HCT116 (cell line): ENCODE data around the gene SDK1. TPM values are rescaled to one million over a fixed set of nuclear protein-coding genes. Genes with fewer than 3 reads are reported as not detected.

Experiments
- ATAC-seq: fragments of 200-7000 bp; cut with Tn5 transposase; 2 replicates; pipeline ENCODE4 v1.9.1; 2020; ENCODE audit warnings: mild to moderate bottlenecking, moderate library complexity
- BruUV-seq: library from RNA; stranded (reverse); fragments of 400-500 nt; replicated peaks from 2 replicates; lab custom pipeline; 2021; lab: Mats Ljungman, UMichigan
- CTCF ChIA-PET: fragments of 300-600 bp; sonication (Branson Sonifier 250); formaldehyde crosslinking; loops from one replicate; lab custom pipeline; 2021; ENCODE audit warnings: antibody characterized with exemption; lab: Charles Lee
- POLR2A ChIA-PET: fragments of 300-600, 350-600 bp; sonication (Branson Sonifier 250); formaldehyde crosslinking; loops from one replicate; lab custom pipeline; 2021; ENCODE audit warnings: antibody characterized with exemption; lab: Charles Lee
- RAD21 ChIA-PET, 2 experiments: fragments of 300-600 bp; sonication (Branson Sonifier 250); formaldehyde crosslinking; loops; one replicate each; lab custom pipeline; 2023; ENCODE audit warnings: low total read pairs in 2 of 2; ENCODE audit not compliant: uncharacterized antibody in 2 of 2, unreplicated experiment in 2 of 2, low non-redundant PET in 1 of 2; lab: Charles Lee
- DNase-seq: peaks from one replicate; pipeline ENCODE4 v3.0.0-alpha.2; 2010; ENCODE audit warnings: low read depth, low spot score
- H2AFZ ChIP-seq: fragments of 200-600 bp; shearing (Covaris generic), sonication (generic); 2 replicates; pipeline ENCODE4 v1.6.1; 2017; ENCODE audit warnings: low read depth, mixed run types, mixed read lengths, antibody characterized with exemption, low read length; ENCODE audit not compliant: poor library complexity, severe bottlenecking
- H3K27ac ChIP-seq: 2 replicates; pipeline ENCODE4 v1.5.1; 2012; ENCODE audit warnings: low read depth, low read length
- H3K27me3 ChIP-seq: fragments of 200-600 bp; sonication (generic); 2 replicates; pipeline ENCODE4 v1.6.1; 2016; ENCODE audit warnings: mixed run types, low read length, mixed read lengths; ENCODE audit not compliant: insufficient read depth
- H3K36me3 ChIP-seq, 2 experiments: fragments of 200-500 bp in 1 of 2; fragments of 200-600 bp in 1 of 2; sonication (Bioruptor generic) in 1 of 2; sonication (generic) in 1 of 2; 2 replicates each; pipeline versions ENCODE4 v1.5.1 to v1.6.1; 2014 to 2016; ENCODE audit warnings: low read length in 2 of 2, inconsistent platforms in 1 of 2, mixed read lengths in 1 of 2, mixed run types in 1 of 2; ENCODE audit not compliant: insufficient read depth in 2 of 2, control insufficient read depth in 1 of 2
- H3K4me1 ChIP-seq, 2 experiments: fragments of 200-600 bp in 1 of 2; sonication (generic) in 1 of 2; 2 replicates each; pipeline versions ENCODE4 v1.5.1 to v1.6.1; 2012 to 2017; ENCODE audit warnings: low read length in 2 of 2, inconsistent platforms in 1 of 2, mild to moderate bottlenecking in 1 of 2, mixed read lengths in 1 of 2, mixed run types in 1 of 2, moderate library complexity in 1 of 2; ENCODE audit not compliant: insufficient read depth in 2 of 2, control insufficient read depth in 1 of 2
- H3K4me2 ChIP-seq: fragments of 200-600 bp; sonication (generic); 2 replicates; pipeline ENCODE4 v1.6.1; 2017; ENCODE audit warnings: mixed run types, low read length, mixed read lengths
- H3K4me3 ChIP-seq, 2 experiments: fragments of 200-600 bp in 1 of 2; sonication (generic) in 1 of 2; replicated peaks in 1 of 2; 2 replicates each; pipeline ENCODE4 v1.5.1; 2011 to 2016; ENCODE audit warnings: low read length in 2 of 2, control low read depth in 1 of 2, low read depth in 1 of 2, mild to moderate bottlenecking in 1 of 2, mixed read lengths in 1 of 2, mixed run types in 1 of 2
- H3K79me2 ChIP-seq: fragments of 200-600 bp; sonication (generic); 2 replicates; pipeline ENCODE4 v1.6.1; 2017; ENCODE audit warnings: mild to moderate bottlenecking, mixed run types, low read length, moderate library complexity, mixed read lengths; ENCODE audit not compliant: insufficient read depth
- H3K9ac ChIP-seq: fragments of 200-600 bp; sonication (generic); 2 replicates; pipeline ENCODE4 v1.6.1; 2016; ENCODE audit warnings: low read length, mixed read lengths
- H3K9me2 ChIP-seq: fragments of 200-600 bp; sonication (generic), shearing (Covaris generic); 2 replicates; pipeline ENCODE4 v1.6.1; 2017; ENCODE audit warnings: mixed run types, mild to moderate bottlenecking, moderate library complexity; ENCODE audit not compliant: insufficient read depth
- H3K9me3 ChIP-seq, 2 experiments: fragments of 200-500 bp in 1 of 2; fragments of 200-600 bp in 1 of 2; sonication (Bioruptor generic) in 1 of 2; sonication (generic) in 1 of 2; 2 replicates each; pipeline ENCODE4 v1.6.1; 2014 to 2017; ENCODE audit warnings: low read length in 2 of 2, mixed read lengths in 2 of 2, inconsistent platforms in 1 of 2, low read depth in 1 of 2, mild to moderate bottlenecking in 1 of 2, mixed run types in 1 of 2, moderate library complexity in 1 of 2; ENCODE audit not compliant: control insufficient read depth in 1 of 2, insufficient read depth in 1 of 2
- H4K20me1 ChIP-seq: fragments of 200-600 bp; sonication (generic), shearing (Covaris generic); 2 replicates; pipeline ENCODE4 v1.6.1; 2017; ENCODE audit warnings: mixed run types, mild to moderate bottlenecking, moderate library complexity; ENCODE audit not compliant: insufficient read depth
- CBX3 ChIP-seq: IDR thresholded peaks from 2 replicates; pipeline ENCODE4 v1.6.1; 2012; ENCODE audit warnings: low read depth
- REST ChIP-seq: IDR thresholded peaks from 2 replicates; pipeline ENCODE4 v1.6.1; 2012; ENCODE audit warnings: low read depth
- TCF7L2 ChIP-seq: IDR thresholded peaks from 2 replicates; pipeline ENCODE4 v1.7.0; 2011; ENCODE audit warnings: borderline replicate concordance, inconsistent platforms; ENCODE audit not compliant: insufficient read depth, insufficient read length; ENCODE audit errors: extremely low read depth
- ZBTB33 ChIP-seq: IDR thresholded peaks from 2 replicates; pipeline ENCODE4 v1.6.1; 2011; ENCODE audit warnings: mild to moderate bottlenecking, low read length, moderate library complexity; ENCODE audit not compliant: insufficient replicate concordance; ENCODE audit errors: extremely low read depth
- ZNF274 ChIP-seq: fragments of 200-500 bp; sonication (Bioruptor generic); IDR thresholded peaks from 2 replicates; pipeline ENCODE4 v1.6.1; 2014; ENCODE audit warnings: mild to moderate bottlenecking, low read depth, low read length, inconsistent platforms
- intact Hi-C: fragments of 100-400 bp; cut with micrococcal nuclease; formaldehyde crosslinking; loops from 2 replicates; pipeline ENCODE4 v1.10.0; 2022
- total RNA-seq: library from RNA; stranded (reverse); gene quantifications from one replicate; pipeline ENCODE4 v1.2.1, GENCODE V29; 2021; ENCODE audit not compliant: unreplicated experiment

SDK1 gene
- total RNA-seq, 1 experiment from 2014 or later: 0.05 TPM

GRCh38 chr7:4093035-4093434 is 792.0 kb downstream of the SDK1 start:
- POLR2A ChIA-PET: no interaction called here
- DNase-seq (no peak), ATAC-seq (no peak)
- Histone ChIP-seq H3K79me2 (no peaks in the 10 kb centered on the region), H3K9me3 (no peaks in the 10 kb centered on the region), H4K20me1 (no peaks in the 10 kb centered on the region), H3K36me3 (no peaks in the 10 kb centered on the region), H2AFZ (no peak overlapping the region), H3K4me3 (no peak overlapping the region), H3K4me2 (no peak overlapping the region), H3K4me1 (no peaks in the 10 kb centered on the region; a peak in 1 of 4 replicates), H3K9ac (no peak overlapping the region), H3K27ac (no peak overlapping the region), H3K27me3 (no peaks in the 10 kb centered on the region), H3K9me2 (no peaks in the 10 kb centered on the region)
- RAD21 ChIA-PET: no interaction called here
- TF ChIP-seq ZBTB33: no peak
- no peak for TF ChIP-seq TCF7L2
- TF ChIP-seq ZNF274: no peak
- TF ChIP-seq CBX3: no peak
- TF ChIP-seq REST: no peak
- intact Hi-C loops: no loop called here
- CTCF ChIA-PET: no interaction called here
- BruUV-seq: no TSS peak
